ENCODE data around the gene CST3.

CST3 gene

GRCh38 chr20:23637282-23638221, at the start of gene CST3:
Gene CST3 (minus strand): TSS chr20:23637955. CDS start chr20:23637862, 93 bp downstream.
- TF ChIP-seq TEAD4 (IDR thresholded peaks at IDR 0.05) (no peak), TCF12 (IDR thresholded peaks at IDR 0.05; ENCODE audit: low read depth) (peak; percentile 28; the same call in 1 of the 2 replicates), TAF1 (IDR thresholded peaks at IDR 0.05; ENCODE audit: low read depth) (0 out of 2 replicates have a peak, but pooled peaks have one; percentile 27), MAX (IDR thresholded peaks at IDR 0.05) (peak; percentile 76; the same call in 1 of the 2 replicates)

GRCh38 chr20:23686046-23686750, 48.4 kb upstream of the CST3 start:
- no peak for TF ChIP-seq REST (IDR thresholded peaks at IDR 0.05; ENCODE audit: low read depth)
- TF ChIP-seq ZBTB7A (IDR thresholded peaks at IDR 0.05; ENCODE audit: low read depth), result no peak
- no peak for TF ChIP-seq NFIC (IDR thresholded peaks at IDR 0.05)
- no peak for TF ChIP-seq MAX (IDR thresholded peaks at IDR 0.05)
- no peak for TF ChIP-seq TEAD4 (IDR thresholded peaks at IDR 0.05)
- no peak for TF ChIP-seq USF1 (IDR thresholded peaks at IDR 0.05)
- no peak for TF ChIP-seq FOXM1 (IDR thresholded peaks at IDR 0.05; ENCODE audit: borderline replicate concordance, low read depth)
- no peak for TF ChIP-seq EGR1 (IDR thresholded peaks at IDR 0.05)
- TF ChIP-seq YY1 (IDR thresholded peaks at IDR 0.05; ENCODE audit: low read depth), result no peak
- TF ChIP-seq CREB1 (IDR thresholded peaks at IDR 0.05; ENCODE audit: low read depth), result no peak
- TF ChIP-seq RAD21 (IDR thresholded peaks at IDR 0.05; ENCODE audit: low read depth), result no peak
- no peak for TF ChIP-seq TAF1 (IDR thresholded peaks at IDR 0.05; ENCODE audit: low read depth)
- TF ChIP-seq TCF12 (IDR thresholded peaks at IDR 0.05; ENCODE audit: low read depth), result no peak
- TF ChIP-seq EP300 (IDR thresholded peaks at IDR 0.05; ENCODE audit: borderline replicate concordance), result no peak

- no peak for TF ChIP-seq TAF1 (IDR thresholded peaks at IDR 0.05; ENCODE audit: low read depth)
- no peak for TF ChIP-seq RAD21 (IDR thresholded peaks at IDR 0.05; ENCODE audit: low read depth)
- no peak for TF ChIP-seq FOXM1 (IDR thresholded peaks at IDR 0.05; ENCODE audit: borderline replicate concordance, low read depth)
- no peak for TF ChIP-seq EGR1 (IDR thresholded peaks at IDR 0.05)
- TF ChIP-seq CEBPB (IDR thresholded peaks at IDR 0.05), result no peak
- TF ChIP-seq ZBTB7A (IDR thresholded peaks at IDR 0.05; ENCODE audit: low read depth), result no peak
- TF ChIP-seq CREB1 (IDR thresholded peaks at IDR 0.05; ENCODE audit: low read depth), result no peak
- TF ChIP-seq TEAD4 (IDR thresholded peaks at IDR 0.05), result no peak
- no peak for TF ChIP-seq NFIC (IDR thresholded peaks at IDR 0.05)
- no peak for TF ChIP-seq USF1 (IDR thresholded peaks at IDR 0.05)
- no peak for TF ChIP-seq MAX (IDR thresholded peaks at IDR 0.05)
- TF ChIP-seq REST (IDR thresholded peaks at IDR 0.05; ENCODE audit: low read depth), result no peak
- no peak for TF ChIP-seq TCF12 (IDR thresholded peaks at IDR 0.05; ENCODE audit: low read depth)
- TF ChIP-seq YY1 (IDR thresholded peaks at IDR 0.05; ENCODE audit: low read depth), result no peak
- TF ChIP-seq EP300 (IDR thresholded peaks at IDR 0.05; ENCODE audit: borderline replicate concordance), result no peak
Observed at GRCh38 chr20:23684261-23684660, 46.5 kb upstream of the CST3 start.

- TF ChIP-seq REST (IDR thresholded peaks at IDR 0.05; ENCODE audit: low read depth) (no peak), USF1 (IDR thresholded peaks at IDR 0.05) (no peak), TAF1 (IDR thresholded peaks at IDR 0.05; ENCODE audit: low read depth) (no peak), CREB1 (IDR thresholded peaks at IDR 0.05; ENCODE audit: low read depth) (no peak), MAX (IDR thresholded peaks at IDR 0.05) (no peak), CEBPB (IDR thresholded peaks at IDR 0.05) (no peak), FOXM1 (IDR thresholded peaks at IDR 0.05; ENCODE audit: borderline replicate concordance, low read depth) (no peak), RAD21 (IDR thresholded peaks at IDR 0.05; ENCODE audit: low read depth) (no peak), TEAD4 (IDR thresholded peaks at IDR 0.05) (no peak), NFIC (IDR thresholded peaks at IDR 0.05) (no peak), ZBTB7A (IDR thresholded peaks at IDR 0.05; ENCODE audit: low read depth) (no peak), EGR1 (IDR thresholded peaks at IDR 0.05) (no peak), EP300 (IDR thresholded peaks at IDR 0.05; ENCODE audit: borderline replicate concordance) (no peak), YY1 (IDR thresholded peaks at IDR 0.05; ENCODE audit: low read depth) (no peak), TCF12 (IDR thresholded peaks at IDR 0.05; ENCODE audit: low read depth) (no peak)
Observed at GRCh38 chr20:23683807-23684206, 46.1 kb upstream of the CST3 start.

Data from Ishikawa (cell line).